Hepatocyte (in vitro differentiated cells): Measurements from ENCODE around the gene EXOC6. TPM values are rescaled to one million over a fixed set of nuclear protein-coding genes. Genes with fewer than 3 reads are reported as not detected.
A peak's percentile ranks its signal among the peaks of the same experiment; 100 is the strongest.

Experiments
- DNase-seq: peaks from one replicate; pipeline ENCODE4 v3.0.0-alpha.2; 2016; ENCODE audit warnings: low spot score
- H2AFZ ChIP-seq: fragments of 200-600 bp; sonication (generic); 2 replicates; pipeline ENCODE4 v1.6.0; 2016; ENCODE audit warnings: antibody characterized with exemption, mild to moderate bottlenecking
- H3K27ac ChIP-seq: fragments of 200-600 bp; sonication (generic); 2 replicates; pipeline ENCODE4 v1.5.1; 2016; ENCODE audit warnings: mild to moderate bottlenecking
- H3K27me3 ChIP-seq: fragments of 200-600 bp; sonication (generic); 2 replicates; pipeline ENCODE4 v1.6.1; 2016
- H3K36me3 ChIP-seq: fragments of 200-600 bp; sonication (generic); replicated peaks from 2 replicates; pipeline ENCODE4 v1.5.1; 2016; ENCODE audit warnings: low read depth; ENCODE audit not compliant: insufficient read depth
- H3K4me1 ChIP-seq: fragments of 200-600 bp; sonication (generic); 2 replicates; pipeline ENCODE4 v1.5.1; 2016; ENCODE audit warnings: mild to moderate bottlenecking, moderate library complexity; ENCODE audit not compliant: insufficient read depth
- H3K4me2 ChIP-seq: fragments of 200-600 bp; sonication (generic); 2 replicates; pipeline ENCODE4 v1.6.0; 2016
- H3K4me3 ChIP-seq: fragments of 200-600 bp; sonication (generic); 2 replicates; pipeline ENCODE4 v1.5.1; 2016; ENCODE audit warnings: mild to moderate bottlenecking
- H3K79me2 ChIP-seq: fragments of 200-600 bp; sonication (generic); 2 replicates; pipeline ENCODE4 v1.6.0; 2017; ENCODE audit warnings: mild to moderate bottlenecking
- H3K9me2 ChIP-seq: fragments of 200-600 bp; sonication (generic); replicated peaks from 2 replicates; pipeline ENCODE4 v1.6.0; 2017; ENCODE audit warnings: mild to moderate bottlenecking; ENCODE audit not compliant: insufficient read depth
- H3K9me3 ChIP-seq: fragments of 200-600 bp; sonication (generic); 2 replicates; pipeline ENCODE4 v1.5.1; 2016; ENCODE audit warnings: low read depth, mild to moderate bottlenecking
- H4K20me1 ChIP-seq: fragments of 200-600 bp; sonication (generic); 2 replicates; pipeline ENCODE4 v1.6.0; 2016; ENCODE audit warnings: mild to moderate bottlenecking; ENCODE audit not compliant: insufficient read depth, poor library complexity, severe bottlenecking
- CTCF ChIP-seq: fragments of 200-600 bp; sonication (generic); IDR thresholded peaks from 2 replicates; pipeline ENCODE4 v1.5.1; 2016; ENCODE audit warnings: antibody characterized with exemption, mild to moderate bottlenecking; ENCODE audit not compliant: poor library complexity
- EZH2 ChIP-seq: fragments of 200-600 bp; sonication (generic); IDR thresholded peaks from 2 replicates; pipeline ENCODE4 v1.6.1; 2016; ENCODE audit warnings: antibody characterized with exemption, mild to moderate bottlenecking, borderline replicate concordance
- EZH2phosphoT487 ChIP-seq: fragments of 200-600 bp; sonication (generic); IDR thresholded peaks from one replicate; pipeline ENCODE4 v1.6.1; 2018; ENCODE audit warnings: antibody characterized with exemption, mild to moderate bottlenecking, low read depth, moderate library complexity; ENCODE audit not compliant: unreplicated experiment, severe bottlenecking
- WGBS: methylation state at CpG from one replicate; pipeline ENCODE4 v1.1.6; 2016; ENCODE audit warnings: low lambda C conversion rate; ENCODE audit errors: missing lambda C conversion rate; 5-methylcytosine and 5-hydroxymethylcytosine counted together
- polyA plus RNA-seq: library from polyadenylated mRNA; unstranded; fragments of >200 nt; fragmentation: Nextera tagmentation; extraction: Ambion mirVana; gene quantifications from 2 replicates; pipeline ENCODE4 v1.2.1, GENCODE V29; 2016
- total RNA-seq: library from RNA; depleted of rRNA; stranded (reverse); fragments of >200 nt; gene quantifications from 2 replicates; pipeline ENCODE4 v1.2.3, GENCODE V29; 2014

Gene EXOC6
- total and polyA plus RNA-seq, 2 experiments from 2014 or later = 5.8 to 11.7 TPM

GRCh38 chr10:93091960-93092359 lies 243.6 kb downstream of the EXOC6 start:
- no peak for TF ChIP-seq EZH2phosphoT487
- 100% methylated on average over 3 of the region's 3 CpGs for WGBS

DNA sequence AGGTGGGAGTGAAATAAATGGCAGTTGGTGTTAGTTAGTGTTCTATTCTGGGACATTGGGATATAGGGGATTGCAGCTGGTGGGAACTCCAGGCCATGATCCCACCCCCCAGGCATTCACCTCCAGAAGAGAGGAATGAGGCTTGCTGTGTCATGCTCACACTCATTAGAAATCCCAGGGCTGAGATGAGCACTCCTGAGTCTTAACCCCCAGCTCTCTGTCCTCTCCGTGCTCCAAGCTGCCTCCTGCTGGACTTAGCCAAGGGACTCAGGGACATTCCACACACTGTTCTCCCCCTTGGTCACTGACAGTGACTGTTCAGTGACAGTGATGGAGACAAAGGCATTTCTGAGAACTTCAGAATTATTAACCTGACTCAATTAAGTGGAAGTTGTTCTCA lies 246.9 kb downstream of the EXOC6 start:
- no peak overlapping the region for H3K27ac ChIP-seq
- no peaks in the 10 kb centered on the region for H3K4me1 ChIP-seq
- no peaks in the 10 kb centered on the region for H4K20me1 ChIP-seq
- no peak overlapping the region for H2AFZ ChIP-seq
- no peak for DNase-seq
- no peaks in the 10 kb centered on the region for H3K9me2 ChIP-seq
- WGBS = 62% methylated on average over 1 of the region's 1 CpG
- H3K9me3 ChIP-seq = no peaks in the 10 kb centered on the region
- no peak overlapping the region for H3K4me3 ChIP-seq
- H3K36me3 ChIP-seq = no peaks in the 10 kb centered on the region
- H3K4me2 ChIP-seq = no peak overlapping the region
- H3K79me2 ChIP-seq = no peaks in the 10 kb centered on the region
- TF ChIP-seq EZH2phosphoT487 = no peak
- H3K27me3 ChIP-seq = no peaks in the 10 kb centered on the region

More at GRCh38 chr10:93091960-93092359, 243.6 kb downstream of the EXOC6 start:
- no peaks in the 10 kb centered on the region for H3K27me3 ChIP-seq
- H3K4me2 ChIP-seq = no peak overlapping the region
- H4K20me1 ChIP-seq = no peaks in the 10 kb centered on the region
- H3K36me3 ChIP-seq = no peaks in the 10 kb centered on the region
- H3K4me3 ChIP-seq = no peak overlapping the region
- no peak overlapping the region for H3K27ac ChIP-seq
- H3K4me1 ChIP-seq = no peaks in the 10 kb centered on the region
- DNase-seq = no peak
- H3K9me2 ChIP-seq = no peaks in the 10 kb centered on the region
- no peaks in the 10 kb centered on the region for H3K79me2 ChIP-seq
- H2AFZ ChIP-seq = no peak overlapping the region
- no peaks in the 10 kb centered on the region for H3K9me3 ChIP-seq

- H3K4me1 ChIP-seq = no peaks in the 10 kb centered on the region
- no peak overlapping the region for H3K4me3 ChIP-seq
- H3K4me2 ChIP-seq = no peak overlapping the region
- no peaks in the 10 kb centered on the region for H3K36me3 ChIP-seq
- no peak overlapping the region for H2AFZ ChIP-seq
- no peaks in the 10 kb centered on the region for H3K79me2 ChIP-seq
- H3K9me3 ChIP-seq = no peaks in the 10 kb centered on the region
- TF ChIP-seq CTCF (no peak), EZH2phosphoT487 (no peak), EZH2 (no peak)
- peak; percentile 40 for DNase-seq
- H3K27ac ChIP-seq = no peak overlapping the region
- no peaks in the 10 kb centered on the region for H3K9me2 ChIP-seq
- H3K27me3 ChIP-seq = no peaks in the 10 kb centered on the region
- H4K20me1 ChIP-seq = no peaks in the 10 kb centered on the region
- WGBS = 65% methylated on average over 5 of the region's 5 CpGs
Observed at GRCh38 chr10:93096901-93097300, 248.6 kb downstream of the EXOC6 start.

GRCh38 chr10:93097386-93097785 lies 249.1 kb downstream of the EXOC6 start:
- TF ChIP-seq EZH2phosphoT487 = no peak
- TF ChIP-seq CTCF = no peak
- no peak for TF ChIP-seq EZH2
- no peak overlapping the region for H3K4me3 ChIP-seq
- H3K9me2 ChIP-seq = no peaks in the 10 kb centered on the region
- 66% methylated on average over 9 of the region's 9 CpGs for WGBS
- H3K9me3 ChIP-seq = no peaks in the 10 kb centered on the region
- no peaks in the 10 kb centered on the region for H3K79me2 ChIP-seq
- H3K36me3 ChIP-seq = no peaks in the 10 kb centered on the region
- peak overlapping the region; percentile 40 for H3K27ac ChIP-seq
- H3K27me3 ChIP-seq = no peaks in the 10 kb centered on the region
- no peaks in the 10 kb centered on the region for H3K4me1 ChIP-seq
- H3K4me2 ChIP-seq = no peak overlapping the region
- no peak for DNase-seq
- H4K20me1 ChIP-seq = no peaks in the 10 kb centered on the region
- no peak overlapping the region for H2AFZ ChIP-seq
